Stimulated activated CD4-positive, alpha-beta T cell treated with anti-CD3 and anti-CD28 coated beads, Interleukin-15, amount 100 ng/mL, for 48 hours (primary cell): ENCODE measurements around the gene CCL14.
"Not testable (repeated sequence)": the region's sequence is repeated elsewhere in the genome, so short reads cannot be mapped to it uniquely, and the experiment has no call there.

Source experiments
- DNase-seq, 2 donors: peaks; one replicate each; pipeline ENCODE4 v3.0.0-alpha.2; 2020; ENCODE audit warnings: low read depth in 2 of 2

CCL14 gene

GRCh38 chr17:35986643-35987042, at the start of gene CCL14:
CCL14 (minus strand) TSS chr17:35986729; CDS start chr17:35986649, 80 bp downstream.
- no peak for DNase-seq

- no peak for DNase-seq
These were observed 49.7 kb upstream of the CCL14 start for GRCh38 chr17:36036235-36036634.

GRCh38 chr17:36034127-36034526, 47.6 kb upstream of the CCL14 start:
- no peak for DNase-seq

- no peak for DNase-seq
These were observed 44.4 kb upstream of the CCL14 start for GRCh38 chr17:36030956-36031355.

GRCh38 chr17:36027761-36028160, 41.2 kb upstream of the CCL14 start:
- DNase-seq: no peak

GRCh38 chr17:36024106-36024869, 37.8 kb upstream of the CCL14 start:
- DNase-seq: no peak

- no peak for DNase-seq
These were observed 32.9 kb upstream of the CCL14 start for GRCh38 chr17:36019423-36019822.

GRCh38 chr17:36017799-36018198, 31.3 kb upstream of the CCL14 start, which contains the start of gene CCL23:
CCL23 (minus strand) TSS chr17:36017972; CDS start chr17:36017897, 75 bp downstream.
- no peak for DNase-seq

- DNase-seq: no peak
These were observed 30.0 kb upstream of the CCL14 start for GRCh38 chr17:36016555-36016954.

- not testable (repeated sequence) for DNase-seq
These were observed 29.4 kb upstream of the CCL14 start for GRCh38 chr17:36015895-36016294.

- no peak for DNase-seq
These were observed 28.4 kb upstream of the CCL14 start for GRCh38 chr17:36014946-36015345.

GRCh38 chr17:36011201-36011600, 24.7 kb upstream of the CCL14 start:
- no peak for DNase-seq

GRCh38 chr17:36008998-36009665, 22.6 kb upstream of the CCL14 start:
- no peak for DNase-seq

- DNase-seq: no peak
These were observed 18.1 kb upstream of the CCL14 start for GRCh38 chr17:36004594-36005108.

GRCh38 chr17:36002631-36003030, 16.1 kb upstream of the CCL14 start:
- no peak for DNase-seq

GRCh38 chr17:36001862-36002603, 15.5 kb upstream of the CCL14 start:
- no peak for DNase-seq

GRCh38 chr17:36001110-36001771, 14.7 kb upstream of the CCL14 start, which contains the start of gene CCL15:
CCL15 (minus strand) TSS chr17:36001553; CDS start chr17:36001492, 61 bp downstream.
- no peak for DNase-seq

- no peak for DNase-seq
These were observed 14.2 kb upstream of the CCL14 start for GRCh38 chr17:36000732-36001109.

- DNase-seq: no peak
These were observed 12.2 kb upstream of the CCL14 start for GRCh38 chr17:35998756-35999155.

- no peak for DNase-seq
These were observed 11.6 kb upstream of the CCL14 start for GRCh38 chr17:35998018-35998545.

- not testable (repeated sequence) for DNase-seq
These were observed 8.8 kb upstream of the CCL14 start for GRCh38 chr17:35995346-35995745.
